ENCODE results near the gene PTRHD1. TPM values are rescaled to one million over a fixed set of nuclear protein-coding genes. Genes with fewer than 3 reads are reported as not detected.

The PTRHD1 gene
- total RNA-seq, 3 donors from 2014 or later: 19.6 to 43.4 (median 41.9) TPM

- DNase-seq: no peak
- Histone ChIP-seq H3K36me3 (ENCODE audit: low read depth) (no peaks in the 10 kb centered on the region), H3K4me3 (no peak overlapping the region), H3K9me3 (no peaks in the 10 kb centered on the region), H3K4me1 (ENCODE audit: low read depth) (no peaks in the 10 kb centered on the region)
- TF ChIP-seq CTCF (IDR thresholded peaks at IDR 0.05): no peak
- intact Hi-C loops (cut with DNase I, micrococcal nuclease): no loop called here
- ATAC-seq: no peak
These were observed 25.2 kb downstream of the PTRHD1 start for GRCh38 chr2:24768013-24768412.

- intact Hi-C loops (cut with DNase I, micrococcal nuclease): no loop called here
- peak; percentile 49 for ATAC-seq
- Histone ChIP-seq H3K36me3 (ENCODE audit: low read depth) (no peaks in the 10 kb centered on the region), H3K4me1 (ENCODE audit: low read depth) (no peaks in the 10 kb centered on the region), H3K9me3 (no peaks in the 10 kb centered on the region), H3K4me3 (no peak overlapping the region)
- DNase-seq: peak in 1 of 3 donors; percentile 23
- TF ChIP-seq CTCF (IDR thresholded peaks at IDR 0.05): no peak
These were observed 26.6 kb downstream of the PTRHD1 start for GRCh38 chr2:24766609-24767008.

GRCh38 chr2:24763843-24764242 lies 29.3 kb downstream of the PTRHD1 start:
- Histone ChIP-seq H3K36me3 (ENCODE audit: low read depth) (no peaks in the 10 kb centered on the region), H3K4me3 (no peak overlapping the region), H3K9me3 (no peaks in the 10 kb centered on the region), H3K4me1 (ENCODE audit: low read depth) (no peaks in the 10 kb centered on the region)
- no peak for ATAC-seq
- intact Hi-C loops (cut with DNase I, micrococcal nuclease): no loop called here
- TF ChIP-seq CTCF (IDR thresholded peaks at IDR 0.05): no peak
- no peak for DNase-seq

- H3K4me3 ChIP-seq: no peak overlapping the region
- no peak for DNase-seq
- no peak for ATAC-seq
- no peaks in the 10 kb centered on the region for H3K9me3 ChIP-seq
- H3K36me3 ChIP-seq (ENCODE audit: low read depth): no peaks in the 10 kb centered on the region
- H3K4me1 ChIP-seq (ENCODE audit: low read depth): no peaks in the 10 kb centered on the region
- no peak for TF ChIP-seq CTCF (IDR thresholded peaks at IDR 0.05)
- intact Hi-C loops (cut with DNase I, micrococcal nuclease): no loop called here
These were observed 30.7 kb downstream of the PTRHD1 start for GRCh38 chr2:24762518-24762917.

- Histone ChIP-seq H3K36me3 (ENCODE audit: low read depth) (no peaks in the 10 kb centered on the region), H3K9me3 (no peaks in the 10 kb centered on the region), H3K4me1 (ENCODE audit: low read depth) (no peaks in the 10 kb centered on the region), H3K4me3 (no peak overlapping the region)
- no peak for TF ChIP-seq CTCF (IDR thresholded peaks at IDR 0.05)
- intact Hi-C loops (cut with DNase I, micrococcal nuclease): no loop called here
- ATAC-seq: no peak
- DNase-seq: no peak
These were observed 31.3 kb downstream of the PTRHD1 start for GRCh38 chr2:24761866-24762265.

- H3K9me3 ChIP-seq: no peaks in the 10 kb centered on the region
- ATAC-seq (no peak), DNase-seq (no peak)
- H3K4me1 ChIP-seq (ENCODE audit: low read depth): no peaks in the 10 kb centered on the region
- no peaks in the 10 kb centered on the region for H3K36me3 ChIP-seq (ENCODE audit: low read depth)
- intact Hi-C loops (cut with DNase I, micrococcal nuclease): no loop called here
- TF ChIP-seq CTCF (IDR thresholded peaks at IDR 0.05): no peak
- no peak overlapping the region for H3K4me3 ChIP-seq
These were observed 36.4 kb downstream of the PTRHD1 start for GRCh38 chr2:24756789-24757188.

Data from mucosa of descending colon (tissue), 3 donors.